Fibroblast of villous mesenchyme (primary cell): Measurements from ENCODE around the gene CLCA4. TPM values are rescaled to one million over a fixed set of nuclear protein-coding genes. Genes with fewer than 3 reads are reported as not detected.
"Not testable (repeated sequence)": the region's sequence is repeated elsewhere in the genome, so short reads cannot be mapped to it uniquely, and the experiment has no call there.

ENCODE experiments used
- DNase-seq: peaks from one replicate; pipeline ENCODE4 v3.0.0-alpha.2; 2010; ENCODE audit warnings: low read depth
- H3K4me3 ChIP-seq: 2 replicates; pipeline ENCODE4 v1.5.1; 2011; ENCODE audit warnings: low read depth, mild to moderate bottlenecking, low read length
- CTCF ChIP-seq: IDR thresholded peaks from 2 replicates; pipeline ENCODE4 v1.5.1; 2012; ENCODE audit warnings: low read depth, mild to moderate bottlenecking, low read length; ENCODE audit not compliant: insufficient read depth
- total RNA-seq: library from RNA; depleted of rRNA; stranded (reverse); fragments of >200 nt; gene quantifications from 2 replicates; pipeline ENCODE4 v1.2.3, GENCODE V29; 2012

Gene CLCA4, protein sequence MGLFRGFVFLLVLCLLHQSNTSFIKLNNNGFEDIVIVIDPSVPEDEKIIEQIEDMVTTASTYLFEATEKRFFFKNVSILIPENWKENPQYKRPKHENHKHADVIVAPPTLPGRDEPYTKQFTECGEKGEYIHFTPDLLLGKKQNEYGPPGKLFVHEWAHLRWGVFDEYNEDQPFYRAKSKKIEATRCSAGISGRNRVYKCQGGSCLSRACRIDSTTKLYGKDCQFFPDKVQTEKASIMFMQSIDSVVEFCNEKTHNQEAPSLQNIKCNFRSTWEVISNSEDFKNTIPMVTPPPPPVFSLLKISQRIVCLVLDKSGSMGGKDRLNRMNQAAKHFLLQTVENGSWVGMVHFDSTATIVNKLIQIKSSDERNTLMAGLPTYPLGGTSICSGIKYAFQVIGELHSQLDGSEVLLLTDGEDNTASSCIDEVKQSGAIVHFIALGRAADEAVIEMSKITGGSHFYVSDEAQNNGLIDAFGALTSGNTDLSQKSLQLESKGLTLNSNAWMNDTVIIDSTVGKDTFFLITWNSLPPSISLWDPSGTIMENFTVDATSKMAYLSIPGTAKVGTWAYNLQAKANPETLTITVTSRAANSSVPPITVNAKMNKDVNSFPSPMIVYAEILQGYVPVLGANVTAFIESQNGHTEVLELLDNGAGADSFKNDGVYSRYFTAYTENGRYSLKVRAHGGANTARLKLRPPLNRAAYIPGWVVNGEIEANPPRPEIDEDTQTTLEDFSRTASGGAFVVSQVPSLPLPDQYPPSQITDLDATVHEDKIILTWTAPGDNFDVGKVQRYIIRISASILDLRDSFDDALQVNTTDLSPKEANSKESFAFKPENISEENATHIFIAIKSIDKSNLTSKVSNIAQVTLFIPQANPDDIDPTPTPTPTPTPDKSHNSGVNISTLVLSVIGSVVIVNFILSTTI
- not detected in 2 replicates for total RNA-seq

DNA sequence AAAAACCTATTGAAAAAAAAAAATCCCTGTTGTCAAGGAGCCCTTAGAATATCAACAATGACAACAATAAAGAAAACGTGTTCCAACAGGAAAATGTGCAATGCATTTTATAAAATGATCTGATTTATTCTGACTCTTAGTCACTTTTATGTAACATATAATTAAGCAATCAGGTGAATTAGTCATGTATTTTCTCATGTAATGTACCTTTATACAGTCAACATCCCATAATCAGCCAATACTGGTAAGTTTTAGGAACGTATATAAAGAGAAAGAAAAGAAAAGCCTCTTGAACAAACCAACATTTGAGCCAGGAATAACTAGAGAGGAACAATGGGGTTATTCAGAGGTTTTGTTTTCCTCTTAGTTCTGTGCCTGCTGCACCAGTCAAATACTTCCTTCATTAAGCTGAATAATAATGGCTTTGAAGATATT is at the start of gene CLCA4:
Gene CLCA4, plus strand, starts transcription at position 292 of the 435 bp plus-strand sequence. Its CDS starts 42 bp downstream, at position 334.
- no peak within 1 kb of the TSS for H3K4me3 ChIP-seq
- TF ChIP-seq CTCF = no peak
- no peak for DNase-seq

GRCh38 chr1:86498281-86498680 is 48.6 kb upstream of the CLCA4 start:
- no peak overlapping the region for H3K4me3 ChIP-seq
- DNase-seq = no peak
- TF ChIP-seq CTCF = no peak

- no peak overlapping the region for H3K4me3 ChIP-seq
- peak; percentile 39 for DNase-seq
- peak; percentile 88 for TF ChIP-seq CTCF
These were observed 46.8 kb upstream of the CLCA4 start for GRCh38 chr1:86499987-86500593.

DNA sequence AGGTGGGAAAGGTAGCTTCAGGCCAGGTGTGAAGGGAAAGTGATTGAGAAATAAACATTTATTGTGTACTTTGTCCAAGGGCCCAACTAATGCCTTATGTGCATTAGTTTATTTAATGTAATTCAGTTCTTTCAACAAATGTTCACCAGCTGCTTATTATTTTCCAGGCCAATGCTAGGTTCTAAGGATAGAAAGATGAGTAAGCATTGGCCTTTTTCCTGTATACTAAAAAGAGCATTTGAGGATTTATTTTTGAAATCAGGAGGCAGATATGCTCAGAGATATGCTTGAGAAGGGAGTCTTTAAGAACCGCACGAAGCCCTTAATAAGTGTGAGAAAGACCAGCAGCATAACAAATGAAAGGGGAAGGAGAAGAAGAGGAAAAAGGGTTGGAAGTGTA is 46.2 kb upstream of the CLCA4 start:
- no peak for DNase-seq
- TF ChIP-seq CTCF = no peak
- H3K4me3 ChIP-seq = no peak overlapping the region

DNA sequence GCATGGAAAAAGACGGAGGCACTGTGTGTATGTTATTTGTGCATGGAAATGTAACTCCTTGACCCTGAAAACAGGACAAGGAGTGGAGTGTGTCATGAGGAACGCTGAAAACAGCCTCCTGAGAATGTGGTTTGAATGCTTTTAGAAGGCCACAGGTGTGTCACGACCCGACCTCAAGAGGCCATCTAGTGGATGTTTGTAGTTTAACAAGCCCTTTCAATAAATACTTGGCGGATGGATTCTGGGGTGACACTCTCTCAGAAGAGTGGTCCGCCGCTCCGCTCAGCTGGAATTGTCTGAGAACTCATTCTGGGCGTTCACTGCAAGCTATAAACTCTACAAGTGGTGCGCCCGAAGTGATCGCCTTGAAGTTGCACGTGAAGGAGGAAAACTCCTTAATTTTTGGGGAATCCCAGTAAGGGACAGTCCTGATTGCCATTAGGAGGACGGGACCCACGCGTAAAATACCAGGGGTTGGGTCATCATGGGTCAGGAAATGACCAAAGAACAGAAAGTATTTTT is 44.7 kb upstream of the CLCA4 start:
- TF ChIP-seq CTCF = peak; percentile 35

GRCh38 chr1:86502721-86503405 is 44.0 kb upstream of the CLCA4 start:
- H3K4me3 ChIP-seq = peak overlapping the region; percentile 42
- no peak for TF ChIP-seq CTCF
- DNase-seq = no peak

More for the DNA sequence above, 44.7 kb upstream of the CLCA4 start:
- not testable (repeated sequence) for DNase-seq, H3K4me3 ChIP-seq
